HG02885 (cell line): ENCODE data around the gene ZNF829.

Experiments used
- ATAC-seq: cut with Tn5 transposase; IDR thresholded peaks from one replicate; pipeline ENCODE4 v1.9.1; 2021; ENCODE audit warnings: mild to moderate bottlenecking; ENCODE audit not compliant: unreplicated experiment, poor library complexity

Gene ZNF829

DNA sequence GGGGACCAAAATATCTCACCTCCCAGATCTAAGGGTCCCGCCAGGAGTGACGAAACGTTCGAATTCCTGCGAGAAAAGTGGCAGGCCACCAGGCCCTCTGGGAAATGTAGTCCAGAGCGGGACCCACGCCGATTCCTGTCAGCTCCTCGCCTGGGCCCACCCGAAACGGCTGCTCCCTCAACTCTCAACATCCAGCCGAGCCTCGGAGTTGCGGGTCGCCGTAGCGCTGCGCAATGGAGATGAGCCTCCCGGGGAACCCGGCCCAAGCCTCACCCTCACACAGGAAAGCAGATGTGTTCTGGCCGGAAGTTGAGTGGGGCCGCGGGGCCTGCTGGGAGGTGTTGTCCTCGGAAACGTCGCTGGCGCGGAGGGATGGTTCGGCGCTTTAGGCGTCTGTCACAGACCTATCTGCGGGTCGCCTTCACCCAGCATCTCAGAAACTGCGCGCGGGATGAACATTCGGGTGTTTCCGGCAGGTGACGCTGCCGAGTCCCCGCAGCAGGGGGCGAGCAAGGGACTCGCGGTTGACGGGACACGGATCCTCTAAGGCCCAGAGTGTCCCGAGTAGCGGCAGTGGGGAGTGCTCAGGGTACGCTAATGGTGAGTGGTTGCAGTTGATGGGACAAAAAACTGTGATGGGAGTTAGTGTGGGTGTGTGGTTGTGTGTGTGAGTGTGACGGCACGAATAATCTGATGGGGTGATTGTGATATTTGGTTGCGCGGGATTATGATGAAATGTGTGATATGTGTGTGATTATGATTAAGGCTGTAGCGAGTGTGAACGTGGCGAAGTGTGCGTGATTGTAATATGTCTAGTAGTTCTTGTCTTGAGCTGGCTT, at the start of gene ZNF829, which contains the start of gene ZNF568:
Gene ZNF829, minus strand, starts transcription at position 300 of the 839 bp plus-strand sequence. CDS start 1,124 bp downstream, outside the sequence.
Gene ZNF568, plus strand, starts transcription at position 341 of the 839 bp plus-strand sequence. CDS start 6,439 bp downstream, outside the sequence.
- peak; percentile 88 for ATAC-seq

DNA sequence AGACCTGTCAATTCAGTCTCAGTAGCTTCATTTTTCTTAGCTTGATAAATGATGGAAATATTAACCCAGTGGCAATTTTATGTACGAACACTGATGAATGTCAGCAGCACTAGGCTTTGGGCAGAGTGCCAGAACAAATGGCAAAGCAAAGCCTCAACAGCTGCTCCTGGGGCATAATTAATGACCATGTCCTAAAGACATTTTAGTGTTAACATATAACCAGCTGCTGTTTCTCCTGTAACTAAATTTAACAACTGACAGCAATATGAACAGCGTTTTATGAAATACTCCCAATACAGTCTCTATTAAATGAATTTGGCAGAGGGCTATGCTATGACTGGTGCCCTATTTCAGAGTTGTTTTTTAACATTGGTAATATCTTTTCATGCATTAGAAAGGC, 47.2 kb upstream of the ZNF829 start:
- ATAC-seq: no peak

DNA sequence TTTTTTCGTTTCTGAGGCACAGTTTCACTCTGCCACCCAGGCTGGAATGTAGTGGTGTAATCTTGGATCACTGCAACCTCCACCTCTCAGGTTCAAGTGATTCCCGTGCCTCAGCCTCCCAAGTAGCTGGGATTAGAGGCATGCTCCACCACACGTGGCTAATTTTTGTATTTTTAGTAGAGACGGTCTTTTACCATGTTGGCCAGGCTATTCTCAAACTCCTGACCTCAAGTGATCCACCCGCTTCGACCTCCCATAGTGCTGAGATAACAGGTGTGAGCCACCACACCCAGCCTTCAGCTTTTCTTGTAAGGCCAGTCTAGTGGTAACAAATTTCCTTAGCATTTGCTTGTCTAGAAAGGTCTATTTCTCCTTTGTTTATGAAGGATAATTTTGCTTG, 46.3 kb upstream of the ZNF829 start:
- ATAC-seq: no peak

DNA sequence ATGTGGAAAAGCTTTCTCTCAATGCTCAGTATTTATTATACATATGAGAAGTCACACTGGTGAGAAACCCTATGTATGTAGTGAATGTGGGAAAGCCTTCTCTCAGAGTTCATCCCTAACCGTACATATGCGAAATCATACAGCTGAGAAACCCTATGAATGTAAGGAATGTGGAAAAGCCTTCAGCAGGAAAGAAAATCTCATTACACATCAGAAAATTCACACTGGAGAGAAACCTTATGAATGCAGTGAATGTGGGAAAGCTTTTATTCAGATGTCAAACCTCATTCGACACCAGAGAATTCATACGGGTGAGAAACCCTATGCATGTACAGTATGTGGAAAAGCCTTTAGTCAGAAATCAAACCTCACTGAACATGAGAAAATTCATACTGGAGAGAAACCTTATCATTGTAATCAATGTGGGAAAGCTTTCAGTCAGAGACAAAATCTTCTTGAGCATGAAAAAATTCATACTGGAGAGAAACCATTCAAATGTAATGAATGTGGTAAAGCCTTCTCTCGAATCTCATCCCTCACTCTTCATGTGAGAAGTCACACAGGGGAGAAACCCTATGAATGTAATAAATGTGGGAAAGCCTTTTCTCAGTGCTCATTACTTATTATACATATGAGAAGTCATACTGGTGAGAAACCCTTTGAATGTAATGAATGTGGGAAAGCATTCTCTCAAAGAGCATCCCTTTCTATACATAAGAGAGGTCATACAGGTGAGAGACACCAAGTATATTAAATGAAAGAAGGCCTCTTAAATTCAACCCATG, 34.4 kb upstream of the ZNF829 start:
- no peak for ATAC-seq

DNA sequence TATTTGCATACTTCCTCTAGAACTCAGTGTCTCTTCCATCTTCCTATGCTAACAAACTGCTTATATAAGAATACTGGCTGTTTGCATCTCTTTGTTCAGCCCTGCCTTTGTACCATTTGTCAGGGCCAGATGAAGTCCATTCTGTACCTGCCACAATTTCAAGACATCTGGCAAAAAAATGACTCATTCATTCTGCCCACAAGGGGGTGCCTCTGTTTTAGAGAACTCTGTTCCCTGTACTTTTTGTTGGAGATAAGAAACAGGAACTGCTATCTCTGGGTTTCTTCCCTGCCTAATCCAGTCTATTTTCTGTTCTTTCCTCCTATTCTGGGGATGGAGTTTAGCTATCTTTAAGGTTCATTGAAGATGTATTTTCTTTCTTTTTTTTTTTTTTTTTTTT, 23.1 kb upstream of the ZNF829 start:
- no peak for ATAC-seq

DNA sequence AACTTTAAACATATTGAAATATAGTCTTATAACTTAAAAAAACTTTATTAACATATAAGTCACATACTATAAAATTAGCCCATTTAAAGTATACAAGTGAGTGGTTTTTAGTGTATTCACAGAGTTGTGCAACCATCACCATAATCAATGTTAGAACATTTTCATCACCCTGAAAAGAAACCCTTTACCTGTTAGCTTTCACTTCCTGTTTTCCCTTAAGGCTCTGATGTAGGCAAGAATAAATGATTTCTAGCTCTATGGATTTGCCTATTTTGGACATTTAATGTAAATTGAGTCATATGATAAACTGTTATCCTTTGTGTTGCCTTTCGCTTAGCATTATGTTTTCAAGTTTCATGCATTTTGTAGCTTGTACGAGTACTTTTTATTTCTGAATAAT, 15.6 kb upstream of the ZNF829 start:
- no peak for ATAC-seq

DNA sequence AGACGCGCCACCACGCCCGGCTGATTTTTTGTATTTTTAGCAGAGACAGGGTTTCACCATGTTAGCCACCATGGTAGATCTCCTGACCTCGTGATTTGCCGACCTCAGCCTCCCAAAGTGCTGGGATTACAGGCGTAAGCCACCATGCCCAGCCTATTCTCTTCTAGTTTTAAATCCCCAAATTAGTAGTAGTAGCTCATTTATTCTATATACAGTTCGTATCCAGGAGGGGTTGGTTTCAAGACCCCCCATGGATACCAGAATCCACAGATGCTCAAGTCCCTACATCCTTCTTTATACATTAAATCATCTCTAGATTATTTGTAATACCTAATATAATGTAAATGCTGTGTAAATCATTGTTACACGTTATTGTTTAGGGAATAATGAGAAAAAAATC, 2.0 kb upstream of the ZNF829 start:
- no peak for ATAC-seq

- no peak for ATAC-seq
Observed at GRCh38 chr19:36916991-36917390, 900 bp upstream of the ZNF829 start.

DNA sequence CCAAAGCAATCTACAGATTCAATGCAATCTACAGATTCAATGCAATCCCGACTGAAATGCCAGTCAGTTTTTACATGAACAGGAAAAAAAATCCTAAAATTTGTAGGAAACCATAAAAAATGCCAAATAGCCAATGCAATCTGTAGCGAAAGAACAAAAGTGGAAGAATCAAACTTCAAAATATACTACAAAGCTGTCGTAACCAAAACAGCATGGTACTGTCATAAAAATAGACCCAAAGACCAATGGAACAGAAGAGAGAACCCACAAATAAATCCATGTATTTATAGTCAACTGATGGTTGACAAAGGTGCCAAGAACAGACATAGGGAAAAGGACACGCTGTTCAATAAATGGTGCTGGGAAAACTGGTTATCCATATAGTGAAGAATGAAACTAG, 17.7 kb downstream of the ZNF829 start:
- no peak for ATAC-seq

- ATAC-seq: no peak
Observed at GRCh38 chr19:36894849-36895383, 21.2 kb downstream of the ZNF829 start.

DNA sequence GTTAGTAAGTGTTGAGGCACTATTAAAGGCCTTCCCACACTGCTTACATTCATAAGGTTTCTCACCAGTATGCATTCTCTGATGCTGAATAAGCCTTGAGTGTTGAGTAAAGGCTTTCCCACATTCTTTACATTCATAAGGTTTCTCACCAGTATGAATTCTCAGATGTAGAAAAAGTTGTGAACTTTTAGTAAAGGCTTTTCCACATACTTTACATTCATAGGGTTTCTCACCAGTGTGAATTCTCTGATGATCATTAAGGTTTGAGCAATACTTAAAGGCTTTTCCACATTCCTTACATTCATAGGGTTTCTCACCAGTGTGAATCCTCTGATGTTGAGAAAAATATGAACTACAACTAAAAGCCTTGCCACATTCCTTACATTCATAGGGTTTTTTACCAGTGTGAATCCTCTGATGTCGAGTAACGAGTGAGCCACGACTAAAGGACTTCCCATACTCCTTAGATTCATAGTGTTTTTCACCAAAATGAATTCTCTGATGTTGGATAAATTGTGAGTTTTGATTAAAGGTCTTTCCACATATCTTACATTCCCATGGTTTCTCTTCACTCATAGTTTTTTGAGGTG, 24.2 kb downstream of the ZNF829 start:
- ATAC-seq: no peak

DNA sequence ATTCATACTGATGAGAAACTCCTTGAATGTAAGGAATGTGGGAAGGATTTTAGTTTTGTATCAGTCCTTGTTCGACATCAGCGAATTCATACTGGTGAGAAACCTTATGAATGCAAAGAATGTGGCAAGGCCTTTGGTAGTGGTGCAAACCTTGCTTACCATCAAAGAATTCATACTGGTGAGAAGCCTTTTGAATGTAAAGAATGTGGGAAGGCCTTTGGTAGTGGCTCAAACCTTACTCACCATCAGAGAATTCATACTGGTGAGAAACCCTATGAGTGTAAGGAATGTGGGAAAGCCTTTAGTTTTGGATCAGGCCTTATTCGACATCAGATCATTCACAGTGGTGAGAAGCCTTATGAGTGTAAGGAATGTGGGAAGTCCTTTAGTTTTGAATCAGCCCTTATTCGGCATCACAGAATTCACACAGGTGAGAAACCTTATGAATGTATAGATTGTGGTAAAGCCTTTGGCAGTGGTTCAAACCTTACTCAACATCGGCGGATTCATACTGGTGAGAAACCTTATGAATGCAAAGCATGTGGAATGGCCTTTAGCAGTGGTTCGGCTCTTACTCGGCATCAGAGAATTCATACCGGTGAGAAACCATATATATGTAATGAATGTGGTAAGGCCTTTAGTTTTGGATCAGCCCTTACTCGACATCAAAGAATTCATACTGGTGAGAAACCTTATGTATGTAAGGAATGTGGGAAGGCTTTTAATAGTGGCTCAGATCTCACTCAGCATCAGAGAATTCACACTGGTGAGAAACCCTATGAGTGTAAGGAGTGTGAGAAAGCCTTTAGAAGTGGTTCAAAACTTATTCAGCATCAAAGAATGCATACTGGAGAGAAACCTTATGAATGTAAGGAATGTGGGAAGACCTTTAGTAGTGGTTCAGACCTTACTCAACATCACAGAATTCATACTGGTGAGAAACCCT, 38.8 kb downstream of the ZNF829 start:
- no peak for ATAC-seq

- no peak for ATAC-seq
Observed at GRCh38 chr19:36851898-36852297, 64.2 kb downstream of the ZNF829 start.

GRCh38 chr19:36850559-36851442, 65.3 kb downstream of the ZNF829 start, which contains the start of gene ZNF345:
Gene ZNF345 (plus strand): TSS chr19:36850876. CDS start chr19:36876831, 25,955 bp downstream.
- ATAC-seq: peak; percentile 83

DNA sequence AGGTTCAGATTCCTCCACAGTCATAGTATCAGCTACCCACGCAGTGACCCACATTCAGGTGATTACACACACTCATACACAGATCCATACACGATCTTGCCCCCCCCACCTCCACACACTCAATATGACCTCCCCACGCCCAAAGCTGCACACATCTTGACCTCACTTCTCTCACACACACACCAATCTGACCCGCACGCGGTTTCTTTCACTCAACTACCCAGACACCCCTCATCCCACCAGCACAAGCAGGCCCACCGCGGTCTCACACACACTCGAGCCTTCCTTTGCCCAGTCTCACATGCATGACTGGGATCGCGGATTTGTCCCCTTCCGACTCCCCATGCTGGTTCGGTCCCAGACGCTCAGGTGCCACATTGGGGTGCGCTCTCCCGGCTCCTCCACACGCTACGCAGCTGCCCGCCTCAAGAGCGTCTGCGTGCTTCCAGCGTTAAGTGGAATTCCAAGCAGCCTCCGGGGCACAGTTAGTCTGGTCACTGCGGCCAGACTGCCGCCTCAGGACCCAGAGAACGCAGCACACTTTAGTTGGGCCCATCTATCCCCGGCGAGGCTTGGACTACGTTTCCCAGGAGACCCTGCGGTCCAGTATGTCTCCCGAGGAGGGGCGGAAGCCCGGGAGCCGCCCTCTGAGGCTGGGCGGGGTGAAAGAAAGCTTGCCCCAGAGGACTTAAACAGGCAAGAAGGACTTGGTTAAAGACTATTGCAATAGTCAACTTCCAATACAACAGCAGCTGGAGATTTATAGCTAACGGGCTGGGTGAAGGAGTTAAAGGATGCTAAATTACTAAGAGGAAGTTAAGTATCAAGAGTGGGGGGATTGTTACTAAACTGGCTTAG, 66.2 kb downstream of the ZNF829 start:
- ATAC-seq: peak; percentile 91

DNA sequence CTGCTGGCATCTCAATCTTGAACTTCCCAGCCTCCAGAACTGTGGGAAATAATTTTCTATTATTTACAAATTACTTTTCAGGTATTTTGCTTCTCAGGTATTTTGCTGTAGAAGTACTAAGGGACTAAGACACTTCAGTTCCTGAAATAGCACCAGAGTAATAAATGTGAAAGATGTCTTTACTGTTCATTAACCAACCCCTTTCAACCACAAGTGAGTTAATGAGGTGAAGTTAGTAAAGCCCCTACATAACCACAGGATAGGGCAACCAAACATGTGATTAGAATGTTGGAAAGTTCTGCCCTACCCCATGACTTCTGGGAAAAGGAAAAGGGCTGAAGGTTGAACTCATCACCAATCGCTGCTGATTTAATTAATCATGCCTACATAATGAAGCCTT, 68.1 kb downstream of the ZNF829 start:
- no peak for ATAC-seq

DNA sequence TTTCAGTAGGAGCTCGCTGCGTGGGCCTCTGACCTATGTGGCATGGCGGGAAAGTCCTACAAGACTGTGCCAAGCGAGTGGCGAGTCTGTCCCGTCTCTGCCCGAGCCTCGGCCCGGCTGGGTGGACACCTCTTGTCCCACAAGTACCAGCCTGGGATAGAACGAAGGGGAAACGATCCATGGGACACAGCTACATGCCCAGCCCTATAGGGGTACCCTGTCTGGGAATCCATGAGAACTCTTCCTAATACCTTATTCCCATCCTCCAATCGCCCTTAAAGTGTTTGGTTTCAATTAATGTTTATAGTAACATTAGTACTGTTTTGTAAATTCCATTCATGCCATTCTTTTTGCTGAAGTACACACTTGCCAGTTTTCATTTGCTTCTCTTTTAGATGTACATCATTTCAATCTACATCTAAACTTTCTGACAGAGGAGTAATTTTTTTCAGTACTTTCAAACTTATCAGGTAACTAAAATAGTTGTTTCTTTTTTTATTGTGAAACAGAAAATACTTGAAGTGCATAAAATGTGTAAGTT, 77.2 kb downstream of the ZNF829 start:
- no peak for ATAC-seq
